Suprapubic skin (tissue), 4 donors: ENCODE results near the gene TMEM175. TPM values are rescaled to one million over a fixed set of nuclear protein-coding genes. Genes with fewer than 3 reads are reported as not detected.

ENCODE experiments used
- DNase-seq, 2 donors: peaks; one replicate each; pipeline ENCODE4 v3.0.0-alpha.2; 2019; ENCODE audit warnings: low spot score in 2 of 2
- H3K27ac ChIP-seq: fragments of 200-600 bp; sonication (generic); one replicate; pipeline ENCODE4 v1.5.1; 2019
- H3K27me3 ChIP-seq: fragments of 200-600 bp; sonication (generic); one replicate; pipeline ENCODE4 v1.5.1; 2019
- H3K36me3 ChIP-seq: fragments of 200-600 bp; sonication (generic); one replicate; pipeline ENCODE4 v1.5.1; 2019
- H3K4me1 ChIP-seq: fragments of 200-600 bp; sonication (generic); one replicate; pipeline ENCODE4 v1.5.1; 2019
- H3K4me3 ChIP-seq: fragments of 200-600 bp; sonication (generic); one replicate; pipeline ENCODE4 v1.5.1; 2019; ENCODE audit warnings: mild to moderate bottlenecking
- H3K9me3 ChIP-seq: fragments of 200-600 bp; sonication (generic); one replicate; pipeline ENCODE4 v1.5.1; 2019
- CTCF ChIP-seq, 2 donors: fragments of 200-600 bp in 1 of 2; fragments of 450-650 bp in 1 of 2; sonication (generic) in 1 of 2; IDR thresholded peaks; one replicate each; pipeline ENCODE4 v1.5.1; 2016 to 2019; ENCODE audit warnings: antibody characterized with exemption in 2 of 2, mild to moderate bottlenecking in 1 of 2, moderate library complexity in 1 of 2
- EP300 ChIP-seq: sonication (generic); formaldehyde crosslinking; IDR thresholded peaks from one replicate; pipeline ENCODE4 v1.6.1; 2017; ENCODE audit warnings: antibody characterized with exemption
- POLR2A ChIP-seq, 2 donors: fragments of 450-650 bp; IDR thresholded peaks; one replicate each; pipeline ENCODE4 v1.6.1; 2017; ENCODE audit warnings: antibody characterized with exemption in 2 of 2, mild to moderate bottlenecking in 2 of 2, moderate library complexity in 2 of 2
- POLR2AphosphoS5 ChIP-seq, 3 donors: sonication (generic); formaldehyde crosslinking; IDR thresholded peaks; one replicate each; pipeline ENCODE4 v1.6.1; 2017; ENCODE audit warnings: antibody characterized with exemption in 3 of 3
- WGBS: methylation state at CpG from one replicate; pipeline ENCODE4 v1.1.5; 2018; 5-methylcytosine and 5-hydroxymethylcytosine counted together
- total RNA-seq, 4 donors: library from RNA; depleted of rRNA; stranded (reverse); fragments of >200 nt; gene quantifications; one replicate each; pipeline ENCODE4 v1.1.0, GENCODE V29; 2016

Gene TMEM175
- total RNA-seq, 4 donors from 2014 or later = 41.1 to 98.3 (median 65.3) TPM

DNA sequence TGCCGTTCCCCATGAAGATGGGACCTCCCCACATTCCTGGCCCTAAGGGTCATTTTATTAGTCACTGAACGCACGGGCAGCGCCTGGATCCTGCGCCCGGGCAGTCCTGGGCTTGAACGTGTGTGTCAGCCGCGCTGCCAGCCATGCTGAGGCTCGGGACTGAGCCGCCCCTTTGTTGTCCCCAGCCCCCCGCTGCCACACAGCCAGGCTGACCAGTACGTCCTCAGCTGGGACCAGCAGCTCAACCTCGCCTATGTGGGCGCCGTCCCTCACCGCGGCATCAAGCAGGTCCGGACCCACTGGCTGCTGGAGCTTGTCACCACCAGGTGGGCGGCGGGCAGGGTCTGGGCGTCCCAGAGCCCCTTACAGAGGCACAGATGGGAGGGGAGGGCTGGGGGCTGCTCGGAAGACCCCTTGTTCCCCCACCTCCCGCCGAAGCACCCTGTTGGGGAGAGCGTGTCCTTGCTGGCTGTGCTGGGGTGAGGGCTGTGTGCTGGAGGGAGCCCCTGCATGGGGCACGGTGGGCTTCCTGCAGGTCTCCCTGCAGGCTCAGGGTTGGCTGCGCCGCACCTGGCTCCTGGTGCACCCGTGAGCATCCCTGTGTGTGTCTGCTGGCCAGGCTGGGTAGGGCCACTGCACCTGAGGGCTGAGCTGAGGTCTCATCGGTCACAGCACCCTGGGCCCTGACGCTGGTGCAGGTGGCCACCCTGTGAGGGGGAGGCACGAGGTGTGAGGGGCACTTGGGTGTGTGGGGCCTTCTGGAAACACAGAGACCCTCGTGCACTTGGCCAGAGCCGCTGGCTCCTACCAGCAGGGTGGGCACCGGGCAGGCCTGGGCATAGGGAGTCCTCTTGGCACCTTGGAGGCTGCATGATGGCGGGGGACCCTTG is 55.6 kb downstream of the TMEM175 start:
- no peaks in the 10 kb centered on the region for H3K9me3 ChIP-seq
- H3K27ac ChIP-seq = no peak overlapping the region
- peaks cover 35% of the 10 kb centered on the region for H3K4me1 ChIP-seq
- no peak for DNase-seq
- 86% methylated on average over 4 of the region's 37 CpGs for WGBS
- H3K27me3 ChIP-seq = no peaks in the 10 kb centered on the region
- H3K4me3 ChIP-seq = peak overlapping the region; percentile 73
- peaks cover 24% of the 10 kb centered on the region for H3K36me3 ChIP-seq
- TF ChIP-seq POLR2AphosphoS5 (IDR thresholded peaks at IDR 0.05) (no peak), CTCF (IDR thresholded peaks at IDR 0.05) (no peak), POLR2A (IDR thresholded peaks at IDR 0.05) (no peak), EP300 (no peak)

GRCh38 chr4:988726-989721 is 56.8 kb downstream of the TMEM175 start:
- H3K9me3 ChIP-seq = no peaks in the 10 kb centered on the region
- TF ChIP-seq POLR2A (IDR thresholded peaks at IDR 0.05) (no peak), CTCF (IDR thresholded peaks at IDR 0.05) (no peak), EP300 (no peak), POLR2AphosphoS5 (IDR thresholded peaks at IDR 0.05) (no peak)
- DNase-seq = no peak
- peaks cover 36% of the 10 kb centered on the region for H3K4me1 ChIP-seq
- 94% methylated on average over 21 of the region's 69 CpGs for WGBS
- no peak overlapping the region for H3K4me3 ChIP-seq
- H3K27ac ChIP-seq = no peak overlapping the region
- peaks cover 24% of the 10 kb centered on the region for H3K36me3 ChIP-seq
- H3K27me3 ChIP-seq = no peaks in the 10 kb centered on the region

DNA sequence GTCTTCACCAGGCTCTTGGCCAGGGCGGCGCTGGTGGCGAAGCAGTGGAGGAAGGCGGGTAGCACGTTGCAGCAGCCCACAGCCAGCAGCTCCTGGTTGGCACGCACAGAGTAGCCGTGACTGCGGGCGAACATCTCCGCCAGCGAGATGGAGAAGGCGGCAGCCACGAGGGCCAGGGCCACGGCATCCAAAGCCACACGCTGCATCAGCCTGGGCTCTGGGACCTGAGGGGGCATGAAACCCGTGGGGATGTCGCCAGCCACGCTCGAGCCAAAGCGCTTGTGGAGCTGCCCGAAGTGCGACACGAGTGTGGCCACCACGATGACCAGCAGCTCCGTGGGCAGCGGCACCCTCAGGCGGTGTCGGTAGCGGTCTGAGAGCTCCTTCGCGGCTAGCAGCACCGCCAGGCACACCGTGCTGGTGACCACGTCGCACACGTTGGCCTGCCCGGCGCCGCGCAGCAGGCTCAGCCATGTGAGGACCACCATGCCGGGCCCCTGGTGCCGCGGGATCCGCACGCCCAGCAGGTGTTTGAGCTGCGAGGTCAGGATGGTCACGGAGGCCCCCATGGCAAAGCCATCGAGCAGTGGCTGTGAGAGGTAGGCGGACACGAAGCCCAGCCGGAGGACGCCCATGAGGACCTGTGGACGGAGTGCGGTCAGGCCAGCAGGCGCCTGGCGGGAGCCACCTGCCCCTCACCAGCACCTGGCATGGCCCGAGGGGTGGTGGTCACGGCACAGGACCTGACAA is 57.6 kb downstream of the TMEM175 start:
- Histone ChIP-seq H3K4me1 (peaks cover 32% of the 10 kb centered on the region), H3K27ac (no peak overlapping the region), H3K4me3 (no peak overlapping the region), H3K36me3 (peaks cover 24% of the 10 kb centered on the region), H3K9me3 (no peaks in the 10 kb centered on the region), H3K27me3 (no peaks in the 10 kb centered on the region)
- TF ChIP-seq CTCF (IDR thresholded peaks at IDR 0.05) = no peak
- TF ChIP-seq POLR2A (IDR thresholded peaks at IDR 0.05) = no peak
- no peak for TF ChIP-seq EP300
- no peak for TF ChIP-seq POLR2AphosphoS5 (IDR thresholded peaks at IDR 0.05)
- no peak for DNase-seq
- 100% methylated on average over 7 of the region's 58 CpGs for WGBS

- no peak overlapping the region for H3K27ac ChIP-seq
These were observed 58.6 kb downstream of the TMEM175 start for GRCh38 chr4:990746-991367.

More at GRCh38 chr4:990746-991367, 58.6 kb downstream of the TMEM175 start:
- Histone ChIP-seq H3K27me3 (peaks cover 6% of the 10 kb centered on the region), H3K4me3 (no peak overlapping the region), H3K36me3 (peaks cover 24% of the 10 kb centered on the region), H3K9me3 (no peaks in the 10 kb centered on the region), H3K4me1 (peaks cover 23% of the 10 kb centered on the region)
- DNase-seq = no peak
- 87% methylated on average over 3 of the region's 26 CpGs for WGBS
- TF ChIP-seq EP300 (no peak), CTCF (IDR thresholded peaks at IDR 0.05) (no peak), POLR2A (IDR thresholded peaks at IDR 0.05) (no peak), POLR2AphosphoS5 (IDR thresholded peaks at IDR 0.05) (no peak)
